Mesodermal cell (in vitro differentiated cells): ENCODE results near the gene KCNAB2.

ENCODE experiments used
- H3K27ac ChIP-seq: 2 replicates; pipeline ENCODE4 v1.7.0; 2013; ENCODE audit warnings: mild to moderate bottlenecking, low read depth, low read length, moderate library complexity; ENCODE audit not compliant: severe bottlenecking
- H3K36me3 ChIP-seq: 2 replicates; pipeline ENCODE4 v1.7.1; 2013; ENCODE audit warnings: mild to moderate bottlenecking, low read length, moderate library complexity; ENCODE audit not compliant: control insufficient read depth, insufficient read depth
- H3K4me1 ChIP-seq: one replicate; pipeline ENCODE4 v1.7.1; 2013; ENCODE audit warnings: mild to moderate bottlenecking, low read length; ENCODE audit not compliant: insufficient read depth, control insufficient read depth, poor library complexity, severe bottlenecking
- H3K4me3 ChIP-seq: 2 replicates; pipeline ENCODE4 v1.7.0; 2013; ENCODE audit warnings: low read length, control low read depth, mild to moderate bottlenecking; ENCODE audit not compliant: insufficient read depth, poor library complexity, severe bottlenecking; ENCODE audit errors: extremely low read depth
- H3K9me3 ChIP-seq: 2 replicates; pipeline ENCODE4 v1.7.1; 2013; ENCODE audit warnings: mild to moderate bottlenecking, low read length, moderate library complexity; ENCODE audit not compliant: control insufficient read depth
- WGBS, 2 experiments: methylation state at CpG; one replicate each; pipeline ENCODE4 v1.1.5; 2013; ENCODE audit warnings: missing lambda C conversion rate in 2 of 2; ENCODE audit not compliant: insufficient coverage in 2 of 2; 5-methylcytosine and 5-hydroxymethylcytosine counted together

The KCNAB2 gene

GRCh38 chr1:6123083-6123482 lies 77.4 kb downstream of the KCNAB2 start:
- 93 to 97% methylated on average over 5 of the region's 7 CpGs for whole genome bisulfite sequencing, 2 experiments

DNA sequence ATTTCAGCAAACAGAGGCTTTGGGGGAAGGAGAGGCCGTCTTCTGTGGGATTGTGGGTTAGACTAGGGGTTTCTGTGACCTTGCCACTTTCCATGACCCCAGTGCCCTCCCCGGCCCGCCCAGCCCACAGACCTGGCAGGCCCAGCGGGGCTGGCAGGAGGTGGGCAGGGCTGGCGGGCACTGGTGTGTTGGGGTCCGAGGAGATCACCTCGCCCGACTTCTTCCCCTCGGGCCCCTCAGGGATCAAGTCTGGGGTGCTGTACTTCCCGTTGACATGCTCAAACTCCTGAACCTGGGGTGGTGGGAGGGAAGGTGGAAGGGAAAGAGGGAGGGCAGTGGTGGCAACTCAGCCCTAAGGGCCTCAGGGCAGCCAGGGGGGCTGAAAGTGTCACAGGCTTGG lies 78.1 kb downstream of the KCNAB2 start:
- Histone ChIP-seq H3K4me3 (no peak overlapping the region), H3K27ac (no peak overlapping the region), H3K4me1 (no peaks in the 10 kb centered on the region), H3K9me3 (no peaks in the 10 kb centered on the region), H3K36me3 (no peaks in the 10 kb centered on the region)
- WGBS, 2 experiments, result 92 to 95% methylated on average over 6 to 9 of the region's 10 CpGs

More at GRCh38 chr1:6123083-6123482, 77.4 kb downstream of the KCNAB2 start:
- Histone ChIP-seq H3K9me3 (no peaks in the 10 kb centered on the region), H3K4me3 (no peak overlapping the region), H3K27ac (no peak overlapping the region), H3K36me3 (no peaks in the 10 kb centered on the region), H3K4me1 (no peaks in the 10 kb centered on the region)

- Histone ChIP-seq H3K27ac (no peak overlapping the region), H3K36me3 (no peaks in the 10 kb centered on the region), H3K4me1 (no peaks in the 10 kb centered on the region), H3K4me3 (no peak overlapping the region), H3K9me3 (no peaks in the 10 kb centered on the region)
- WGBS, 2 experiments, result 84 to 90% methylated on average over 4 of the region's 12 CpGs
Observed at GRCh38 chr1:6124341-6124740, 78.7 kb downstream of the KCNAB2 start.

DNA sequence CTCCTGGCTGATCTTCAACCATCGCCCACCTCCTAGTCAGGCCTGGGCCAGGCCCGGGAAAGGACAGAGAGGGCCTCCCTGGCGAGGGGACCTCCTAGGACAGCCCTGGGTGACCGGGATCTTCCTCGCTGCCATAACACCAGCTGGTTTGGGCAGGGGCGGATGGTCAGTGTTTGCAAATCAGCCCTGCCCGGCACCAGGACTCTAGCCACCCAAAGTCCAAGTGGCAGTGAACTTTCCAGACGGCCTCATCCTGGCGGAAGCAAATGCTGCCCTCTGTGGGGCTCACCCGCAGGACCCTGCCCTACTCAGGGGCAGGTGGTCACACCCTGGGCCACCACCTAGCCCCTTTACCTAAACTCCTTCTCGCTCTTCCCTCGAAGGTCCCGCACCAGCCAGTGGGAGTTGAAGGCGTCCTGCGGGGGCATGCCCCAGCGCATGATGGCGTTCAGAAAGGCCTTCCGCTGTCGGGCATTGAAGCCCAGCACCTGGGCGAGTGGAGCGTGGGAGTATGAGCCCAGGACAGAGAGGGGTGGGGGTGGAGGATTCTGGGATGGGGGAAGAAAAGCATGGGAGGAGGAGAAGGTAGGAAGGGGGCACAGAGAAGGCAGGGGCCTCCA lies 79.2 kb downstream of the KCNAB2 start:
- no peaks in the 10 kb centered on the region for H3K4me1 ChIP-seq
- H3K36me3 ChIP-seq, result no peaks in the 10 kb centered on the region
- H3K27ac ChIP-seq, result no peak overlapping the region
- H3K4me3 ChIP-seq, result no peak overlapping the region
- WGBS, 2 experiments, result 89 to 96% methylated on average over 17 to 21 of the region's 21 CpGs
- no peaks in the 10 kb centered on the region for H3K9me3 ChIP-seq

DNA sequence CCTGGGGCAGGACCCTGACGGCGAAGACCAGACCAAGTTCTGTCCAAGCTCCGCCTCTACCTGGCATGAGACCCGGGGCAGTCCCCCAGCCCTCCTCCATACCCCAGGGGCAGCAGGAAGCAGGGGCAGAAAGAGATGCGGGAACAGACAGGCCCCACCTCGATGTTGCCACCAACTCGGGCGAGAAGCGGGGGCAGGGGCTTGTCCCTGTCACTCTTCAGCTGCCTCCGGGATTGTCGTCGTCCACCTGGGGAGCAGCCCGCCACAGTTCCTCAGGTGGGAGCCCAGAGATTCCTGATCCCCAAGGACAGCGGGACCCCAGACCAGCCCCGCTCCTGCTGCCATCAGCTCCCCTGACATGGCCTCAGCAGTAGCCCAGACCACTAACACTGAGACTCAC lies 79.7 kb downstream of the KCNAB2 start:
- Histone ChIP-seq H3K9me3 (no peaks in the 10 kb centered on the region), H3K27ac (no peak overlapping the region), H3K4me3 (no peak overlapping the region), H3K4me1 (no peaks in the 10 kb centered on the region), H3K36me3 (no peaks in the 10 kb centered on the region)
- WGBS, 2 experiments, result 81 to 90% methylated on average over 15 of the region's 15 CpGs

- H3K27ac ChIP-seq, result no peak overlapping the region
- H3K4me3 ChIP-seq, result no peak overlapping the region
- WGBS, 2 experiments, result 50 to 89% methylated on average over 1 to 4 of the region's 13 CpGs
- H3K4me1 ChIP-seq, result no peaks in the 10 kb centered on the region
- no peaks in the 10 kb centered on the region for H3K36me3 ChIP-seq
- no peaks in the 10 kb centered on the region for H3K9me3 ChIP-seq
Observed at GRCh38 chr1:6126028-6126427, 80.3 kb downstream of the KCNAB2 start.

- Histone ChIP-seq H3K9me3 (no peaks in the 10 kb centered on the region), H3K4me1 (no peaks in the 10 kb centered on the region), H3K27ac (no peak overlapping the region), H3K4me3 (no peak overlapping the region), H3K36me3 (no peaks in the 10 kb centered on the region)
- 92 to 94% methylated on average over 15 to 16 of the region's 16 CpGs for WGBS, 2 experiments
Observed at GRCh38 chr1:6126521-6127067, 80.9 kb downstream of the KCNAB2 start.

DNA sequence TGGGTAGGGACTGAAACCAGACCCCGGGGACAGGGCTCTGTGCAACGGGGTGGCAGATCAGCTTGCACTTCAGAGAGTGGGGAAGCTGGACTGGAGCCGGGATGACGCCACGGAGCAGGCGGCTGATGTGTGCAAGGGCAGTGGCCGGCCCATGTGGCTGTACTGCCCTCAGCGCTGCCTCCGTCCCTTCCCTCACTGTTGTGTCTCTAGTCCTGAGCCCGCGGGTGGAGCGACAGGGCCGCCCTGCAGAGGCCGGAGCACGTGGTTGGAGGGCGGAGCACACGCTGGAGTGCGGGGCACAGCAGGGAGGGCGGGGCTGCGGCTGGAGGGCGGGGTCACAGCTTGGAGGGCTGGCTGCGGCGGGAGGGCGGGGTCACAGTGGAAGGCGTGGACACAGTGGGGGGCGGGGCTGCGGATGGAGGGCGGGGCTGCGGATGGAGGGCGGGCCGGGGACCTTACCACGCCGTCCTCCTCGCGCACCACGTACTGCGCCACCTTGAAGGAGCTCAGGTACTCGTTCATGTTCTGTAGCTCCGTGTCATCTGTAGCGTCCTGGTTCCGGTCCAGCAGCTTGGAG lies 82.0 kb downstream of the KCNAB2 start:
- Histone ChIP-seq H3K9me3 (no peaks in the 10 kb centered on the region), H3K36me3 (no peaks in the 10 kb centered on the region), H3K4me3 (no peak overlapping the region), H3K27ac (no peak overlapping the region), H3K4me1 (no peaks in the 10 kb centered on the region)
- 52 to 62% methylated on average over 24 to 33 of the region's 41 CpGs for WGBS, 2 experiments

DNA sequence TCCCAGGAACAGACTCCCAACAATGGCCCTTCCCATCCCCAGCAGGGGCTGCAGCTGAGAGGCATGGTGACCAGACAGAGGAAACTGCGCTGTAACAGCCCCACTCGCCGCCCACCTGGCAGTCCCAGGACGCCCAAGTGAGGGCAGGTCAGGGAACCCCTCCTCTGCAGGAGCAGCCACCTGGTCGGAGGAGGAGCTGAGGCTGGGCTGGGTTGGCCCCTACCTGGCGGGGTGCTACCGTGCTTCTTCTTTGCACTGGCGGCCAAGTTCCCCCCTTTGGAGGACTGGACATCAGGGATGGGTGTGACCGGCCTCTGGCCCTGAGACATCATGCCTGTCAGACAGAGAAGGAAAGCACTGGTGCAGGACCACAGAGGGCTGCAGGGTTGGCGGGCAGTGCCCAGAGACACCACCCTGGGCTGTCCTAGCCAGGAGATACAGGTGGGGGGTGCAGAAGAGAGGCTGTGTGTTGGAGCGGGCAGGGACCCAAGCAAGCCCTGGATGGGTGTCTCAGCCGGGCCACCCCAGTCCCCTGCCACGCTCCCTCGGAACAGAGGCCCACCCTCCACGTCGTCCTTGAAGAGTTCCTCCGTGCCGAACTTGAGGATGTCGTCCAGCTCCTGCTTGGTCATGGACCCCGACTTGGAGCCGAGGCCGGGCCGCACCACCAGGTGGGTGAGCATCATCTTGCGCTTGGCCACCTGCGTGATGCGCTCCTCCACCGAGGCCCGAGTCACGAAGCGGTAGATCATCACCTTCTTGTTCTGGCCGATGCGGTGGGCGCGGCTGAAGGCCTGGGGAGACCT lies 82.8 kb downstream of the KCNAB2 start:
- no peaks in the 10 kb centered on the region for H3K36me3 ChIP-seq
- no peaks in the 10 kb centered on the region for H3K4me1 ChIP-seq
- no peak overlapping the region for H3K27ac ChIP-seq
- H3K9me3 ChIP-seq, result no peaks in the 10 kb centered on the region
- H3K4me3 ChIP-seq, result no peak overlapping the region
- 94 to 96% methylated on average over 31 to 34 of the region's 34 CpGs for WGBS, 2 experiments

- no peaks in the 10 kb centered on the region for H3K9me3 ChIP-seq
- no peaks in the 10 kb centered on the region for H3K36me3 ChIP-seq
- 93 to 97% methylated on average over 7 to 9 of the region's 9 CpGs for WGBS, 2 experiments
- no peak overlapping the region for H3K4me3 ChIP-seq
- no peaks in the 10 kb centered on the region for H3K4me1 ChIP-seq
- H3K27ac ChIP-seq, result no peak overlapping the region
Observed at GRCh38 chr1:6129313-6129712, 83.6 kb downstream of the KCNAB2 start.
